Measurements from ENCODE around the gene CENPB. TPM values are rescaled to one million over a fixed set of nuclear protein-coding genes. Genes with fewer than 3 reads are reported as not detected.

CENPB gene
- total RNA-seq, result 82.2 and 83.2 TPM in 2 replicates

GRCh38 chr20:3786665-3787323, at the start of gene CENPB:
TSS of gene CENPB (minus strand) at chr20:3786740. CDS start at chr20:3786483, 257 bp downstream.

GRCh38 chr20:3820048-3820900, 33.7 kb upstream of the CENPB start, which contains the start of gene AP5S1:
TSS of gene AP5S1 (plus strand) at chr20:3820547. CDS start at chr20:3822118, 1,571 bp downstream.

GRCh38 chr20:3795511-3796468, 9.2 kb upstream of the CENPB start, which contains the start of gene CDC25B:
TSS of gene CDC25B (plus strand) at chr20:3796310. CDS start at chr20:3796532, 222 bp downstream.

GRCh38 chr20:3781153-3781910, 5.2 kb downstream of the CENPB start, which contains the start of gene SPEF1:
TSS of gene SPEF1 (minus strand) at chr20:3781448. CDS start at chr20:3781287, 161 bp downstream.

DNA sequence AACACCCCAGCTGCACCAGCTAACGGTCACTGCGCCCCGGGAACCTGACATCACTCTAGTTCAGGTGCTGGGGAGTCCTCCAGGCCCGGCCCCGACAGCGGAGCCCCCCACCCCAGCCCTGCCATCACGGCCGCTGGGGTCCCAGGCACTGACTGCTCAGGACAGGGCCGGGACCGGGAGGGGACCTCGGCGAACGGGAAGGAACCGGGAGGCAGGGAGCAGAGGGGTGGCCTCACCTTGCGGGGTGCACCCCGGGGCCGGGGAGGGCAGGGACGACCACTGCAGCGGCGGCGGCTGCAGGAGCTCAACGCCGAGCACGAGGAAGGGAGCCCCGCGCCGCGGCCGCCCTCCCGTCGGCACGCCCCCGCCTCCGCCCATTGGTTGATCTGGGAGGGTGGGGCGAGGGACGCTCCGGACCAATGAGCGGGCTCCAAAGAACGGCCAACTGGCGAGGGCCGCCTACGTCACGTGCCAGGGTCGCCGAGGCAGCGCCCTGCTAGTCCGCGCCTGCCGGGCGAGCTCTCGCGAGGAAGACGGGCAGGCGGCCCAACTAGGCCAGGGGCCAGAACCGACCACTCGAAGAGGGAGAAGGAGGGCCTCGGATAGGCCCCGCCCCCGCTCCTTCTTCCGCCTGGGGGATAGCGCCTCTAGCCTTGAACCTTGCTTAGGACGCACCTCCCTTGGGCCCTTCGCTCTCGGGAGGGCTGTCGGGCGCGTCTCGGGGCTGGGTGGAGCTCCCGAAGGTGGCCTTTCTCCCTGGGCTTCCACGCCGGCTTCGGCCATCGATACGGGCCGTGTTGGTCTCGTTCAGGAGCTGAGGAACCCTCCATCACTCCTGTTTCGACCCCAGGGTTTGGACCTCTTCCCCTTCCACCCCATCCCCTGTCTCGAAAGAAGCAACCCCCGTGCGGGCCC, 18.9 kb downstream of the CENPB start, which contains the start of gene ADISSP:
TSS of gene ADISSP (minus strand) at position 327 of the 915 bp plus-strand sequence. CDS start 7,653 bp downstream, outside the sequence.

Other genes starting within 250 kb of the CENPB start
- gene GFRA4, start 123.3 kb downstream of the CENPB start, total RNA-seq, result not detected in 2 replicates
- gene ADAM33, start 104.7 kb downstream of the CENPB start, total RNA-seq, result 0.79 TPM in 1 of 2 replicates, not detected in the other
- not detected in 2 replicates for gene SIGLEC1, start 74.1 kb downstream of the CENPB start, total RNA-seq
- gene HSPA12B, start 54.1 kb downstream of the CENPB start, total RNA-seq, result 0.14 TPM in 1 of 2 replicates, not detected in the other
- gene ADISSP, start 19.0 kb downstream of the CENPB start, total RNA-seq, result 66.6 and 69.9 TPM in 2 replicates
- gene SPEF1, start 5.3 kb downstream of the CENPB start, total RNA-seq, result not detected in 2 replicates
- gene CDC25B, start 9.6 kb upstream of the CENPB start, total RNA-seq, result 41.3 and 52.3 TPM in 2 replicates
- gene AP5S1, start 33.8 kb upstream of the CENPB start, total RNA-seq, result 12.0 and 14.5 TPM in 2 replicates
- gene MAVS, start 60.1 kb upstream of the CENPB start, total RNA-seq, result 15.8 and 21.8 TPM in 2 replicates
- 35.4 and 36.0 TPM in 2 replicates for gene PANK2, start 102.6 kb upstream of the CENPB start, total RNA-seq
- 4.7 and 9.0 TPM in 2 replicates for gene RNF24, start 228.8 kb upstream of the CENPB start, total RNA-seq

All from airway epithelial cell (primary cell).